HG03565 (cell line): ENCODE measurements around the gene CNOT2.
"Not testable (repeated sequence)": the region's sequence is repeated elsewhere in the genome, so short reads cannot be mapped to it uniquely, and the experiment has no call there.

Source experiments
- ATAC-seq: cut with Tn5 transposase; IDR thresholded peaks from one replicate; pipeline ENCODE4 v1.9.1; 2021; ENCODE audit warnings: mild to moderate bottlenecking, moderate library complexity; ENCODE audit not compliant: unreplicated experiment

The CNOT2 gene

DNA sequence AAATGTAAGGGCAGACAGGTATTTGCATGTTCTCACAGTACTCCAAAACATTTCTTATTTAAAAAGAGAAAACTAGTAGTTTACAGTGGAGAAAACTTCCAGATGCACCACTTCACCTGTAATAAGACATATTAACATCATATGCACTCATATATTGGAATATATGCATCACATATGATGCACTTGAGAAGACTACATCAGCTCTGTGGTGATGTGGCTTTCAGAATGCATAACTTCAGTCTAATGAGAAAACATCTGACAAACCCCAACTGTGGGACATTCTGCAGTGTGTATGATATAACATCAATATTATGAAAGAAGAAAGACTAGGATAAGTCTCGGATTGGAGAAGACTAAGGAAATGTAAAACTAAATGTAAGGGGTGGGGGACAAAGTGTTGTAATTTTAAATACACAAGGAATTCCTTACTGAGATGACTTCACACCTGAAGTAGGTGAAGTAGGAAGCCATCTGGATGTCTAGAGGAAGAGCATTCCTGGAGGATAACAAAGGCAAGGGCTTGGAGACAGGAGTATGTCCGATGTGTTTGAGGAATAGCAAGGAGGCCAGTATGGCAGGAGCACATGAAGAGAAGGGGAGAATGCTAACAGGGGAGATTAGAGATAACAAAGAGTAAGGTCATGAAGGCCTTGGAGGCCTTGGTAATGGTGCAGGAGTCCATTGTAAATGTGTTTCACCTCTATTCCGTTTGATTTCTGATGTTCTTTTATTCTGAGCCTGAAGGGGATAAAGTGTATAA lies 49.0 kb downstream of the CNOT2 start:
- no peak for ATAC-seq

DNA sequence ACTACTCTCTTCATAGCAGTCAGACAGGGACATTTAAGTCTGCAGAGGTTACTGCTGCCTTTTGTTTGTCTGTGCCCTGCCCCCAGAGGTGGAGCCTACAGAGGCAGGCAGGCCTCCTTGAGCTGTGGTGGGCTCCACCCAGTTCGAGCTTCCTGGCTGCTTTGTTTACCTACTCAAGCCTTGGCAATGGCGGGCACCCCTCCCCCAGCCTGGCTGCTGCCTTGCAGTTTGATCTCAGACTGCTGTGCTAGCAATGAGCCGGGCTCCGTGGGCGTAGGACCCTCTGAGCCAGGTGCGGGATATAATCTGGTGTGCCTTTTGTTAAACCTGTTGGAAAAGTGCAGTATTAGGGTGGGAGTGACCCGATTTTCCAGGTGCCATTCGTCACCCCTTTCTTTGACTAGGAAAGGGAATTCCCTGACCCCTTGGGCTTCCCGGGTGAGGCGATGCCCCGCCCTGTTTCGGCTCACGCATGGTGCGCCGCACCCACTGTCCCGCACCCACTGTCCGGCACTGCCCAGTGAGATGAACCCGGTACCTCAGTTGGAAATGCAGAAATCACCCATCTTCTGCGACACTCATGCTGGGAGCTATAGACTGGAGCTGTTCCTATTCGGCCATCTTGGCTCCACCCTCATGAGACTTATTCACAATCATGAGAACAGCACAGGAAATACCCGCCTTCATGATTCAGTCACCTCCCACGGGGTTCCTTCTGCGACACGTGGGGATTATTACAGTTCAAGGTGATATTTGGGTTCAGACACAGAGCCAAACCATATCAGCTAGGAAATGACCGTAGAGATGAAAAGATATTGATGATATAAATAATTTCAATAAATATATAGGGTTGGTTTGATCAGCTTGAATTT lies 61.7 kb downstream of the CNOT2 start:
- ATAC-seq = not testable (repeated sequence)

DNA sequence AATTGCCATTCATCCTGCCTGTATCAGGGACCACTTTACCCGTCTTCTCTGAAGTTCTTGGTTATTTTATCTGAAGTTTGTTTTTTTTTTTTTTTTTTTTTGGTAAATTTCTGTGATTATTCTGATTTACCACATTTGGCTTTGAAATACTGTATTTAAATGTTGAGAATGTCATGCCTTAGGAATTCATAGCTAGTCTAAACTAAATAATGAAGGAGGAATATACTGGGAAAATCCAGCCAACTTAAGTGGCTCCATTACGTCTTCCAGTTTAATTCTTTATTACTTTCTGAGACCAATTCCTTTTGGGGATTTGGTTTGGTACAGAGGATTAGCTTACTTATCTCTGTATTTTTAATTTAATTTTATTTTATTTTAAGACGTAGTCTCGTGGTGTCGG lies 62.6 kb downstream of the CNOT2 start:
- ATAC-seq = no peak

DNA sequence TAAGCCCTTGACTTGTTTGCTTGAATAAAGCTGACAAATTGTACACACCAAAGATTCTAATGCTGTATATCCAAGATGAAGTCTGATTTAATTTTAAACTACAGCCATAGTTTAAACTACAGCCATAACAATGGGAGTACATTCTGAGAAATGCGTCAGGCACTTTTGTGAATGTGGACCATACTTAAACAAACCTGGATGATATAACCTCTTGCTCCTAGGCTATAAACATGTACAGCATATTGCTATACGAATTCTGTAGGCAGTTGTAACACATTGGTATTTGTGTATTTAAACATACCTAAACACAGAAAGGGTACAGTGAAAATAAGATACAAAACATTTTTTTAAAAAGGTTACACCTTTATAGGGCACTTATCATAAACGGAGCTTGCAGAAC lies 63.4 kb downstream of the CNOT2 start:
- no peak for ATAC-seq

DNA sequence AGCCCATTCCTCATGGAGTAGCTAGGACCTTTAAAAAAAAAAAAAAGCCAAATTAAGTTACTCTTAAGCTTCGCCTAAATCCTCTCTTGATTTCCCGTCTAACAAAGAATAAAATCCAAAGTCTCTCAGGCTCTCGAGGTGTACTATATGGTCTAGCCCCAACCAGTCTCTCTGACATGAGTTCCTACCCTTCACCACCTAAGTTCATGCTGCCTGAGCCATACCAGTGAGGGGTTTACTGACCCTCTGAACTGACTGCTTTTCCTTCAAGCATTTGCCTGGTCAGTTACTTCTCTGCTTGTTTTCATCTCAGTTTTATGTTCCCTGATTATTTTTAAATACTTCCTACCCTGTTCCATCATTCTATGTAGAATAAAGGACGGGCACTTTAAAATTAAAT lies 64.6 kb downstream of the CNOT2 start:
- ATAC-seq = no peak

DNA sequence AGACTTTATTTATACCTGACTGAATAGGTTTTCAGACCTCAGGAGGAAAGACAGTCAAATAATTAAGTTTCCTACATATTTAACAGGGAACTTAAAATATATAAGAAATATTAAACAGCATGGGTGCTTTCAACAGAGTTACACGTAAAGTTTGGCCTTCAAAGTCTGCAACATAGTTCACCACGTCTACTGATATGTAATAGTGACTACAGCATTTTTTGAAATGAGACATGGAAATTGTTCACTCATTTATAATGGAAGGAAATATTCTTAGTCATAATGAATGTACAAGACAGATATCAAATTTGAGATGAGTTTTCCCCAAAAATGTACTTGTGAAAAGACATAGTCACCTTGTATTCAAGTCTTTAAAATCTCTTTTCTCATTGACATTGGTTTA lies 66.1 kb downstream of the CNOT2 start:
- no peak for ATAC-seq

DNA sequence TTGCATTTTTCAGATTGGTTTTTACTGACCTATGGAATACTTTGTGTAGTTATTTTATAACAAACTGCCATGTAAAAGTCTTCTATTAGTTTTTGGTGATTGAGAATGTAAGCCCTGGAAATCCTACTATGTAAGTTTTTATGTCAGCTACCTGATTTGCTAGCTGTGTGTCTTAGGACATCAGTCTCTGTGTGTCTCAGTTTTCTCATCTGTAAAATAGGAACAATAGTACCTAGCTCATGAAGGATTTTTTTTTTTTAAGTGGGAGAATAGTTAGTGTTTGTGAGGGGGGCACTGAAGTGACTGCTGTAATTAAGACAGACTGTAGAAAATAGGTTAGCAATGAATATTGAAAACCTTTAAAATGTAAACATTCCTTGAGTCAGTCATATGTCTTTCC lies 70.9 kb downstream of the CNOT2 start:
- ATAC-seq = no peak

DNA sequence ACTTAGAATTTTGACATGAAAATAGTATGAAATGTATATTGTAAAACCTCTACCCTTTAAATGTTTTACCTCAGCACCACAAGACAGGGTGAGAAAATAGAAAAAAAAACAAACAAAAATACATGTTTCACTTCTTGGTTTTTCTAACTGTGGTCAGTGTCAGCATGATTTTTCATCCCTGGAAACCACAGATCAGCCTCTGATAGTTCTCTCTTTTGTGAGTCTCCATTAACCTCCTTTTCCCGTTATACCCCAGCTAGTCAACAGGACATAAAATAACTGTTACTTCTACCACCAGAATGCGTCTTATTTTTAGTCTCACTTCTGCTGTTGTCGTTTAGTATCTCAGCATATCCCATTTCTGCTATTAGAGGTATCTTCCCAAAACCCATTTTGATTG lies 74.5 kb downstream of the CNOT2 start:
- ATAC-seq = peak; percentile 93

DNA sequence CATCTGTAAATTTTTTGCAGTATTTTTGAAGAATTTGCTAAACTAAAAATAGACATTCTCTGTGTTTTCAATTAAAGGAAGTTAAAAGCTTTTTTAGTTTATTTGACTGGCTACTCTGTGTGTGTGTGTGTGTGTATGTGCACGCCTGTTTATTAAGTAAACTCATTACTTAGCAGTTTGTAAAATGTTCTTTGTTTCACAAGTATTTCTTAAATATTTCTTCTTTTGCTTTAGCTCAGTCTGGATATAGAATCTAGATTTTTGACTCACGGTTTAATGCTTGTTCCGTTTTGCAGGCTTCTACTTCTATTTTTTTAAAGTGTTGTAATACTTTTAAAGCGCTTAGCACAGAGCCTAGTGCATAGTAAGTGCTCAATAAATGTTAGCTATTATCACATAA lies 76.4 kb downstream of the CNOT2 start:
- ATAC-seq = no peak

DNA sequence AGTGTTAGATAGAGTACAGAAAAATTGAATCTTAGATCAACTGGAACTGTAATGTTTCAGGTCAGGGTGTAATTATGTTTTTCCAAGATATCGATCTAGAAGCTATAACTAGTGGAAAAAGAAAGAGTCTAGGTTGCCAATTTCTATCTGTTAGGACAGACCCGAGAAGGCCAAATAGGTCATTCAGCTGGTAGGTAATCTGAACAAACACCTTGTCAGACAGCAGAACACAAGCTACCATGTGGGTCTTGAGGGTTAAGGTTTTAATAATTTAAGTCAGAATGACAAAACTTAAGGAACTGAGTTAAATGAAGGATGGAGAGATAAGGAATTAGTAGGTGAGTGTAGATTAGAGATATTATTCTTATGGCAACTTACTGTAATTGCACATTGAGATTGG lies 78.0 kb downstream of the CNOT2 start:
- ATAC-seq = no peak

DNA sequence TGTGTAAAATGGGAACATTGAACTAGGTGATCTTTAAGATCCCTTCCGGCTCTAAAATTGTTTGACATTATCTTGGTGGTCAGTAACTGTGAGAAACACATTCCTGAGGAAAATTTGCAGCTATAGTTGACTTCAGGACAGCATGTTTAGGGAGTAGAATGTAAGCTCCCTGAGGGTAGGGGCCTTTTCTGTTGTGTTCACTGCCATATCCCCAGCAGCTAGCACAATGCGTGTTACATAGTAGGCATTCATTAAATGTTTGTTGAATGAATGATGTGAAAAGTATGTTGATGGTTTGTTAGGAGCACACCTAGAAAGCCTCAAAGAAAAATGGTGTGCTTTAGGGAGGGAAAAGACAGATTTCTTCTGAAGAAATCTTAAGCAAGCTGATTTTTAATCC lies 84.3 kb downstream of the CNOT2 start:
- ATAC-seq = no peak

DNA sequence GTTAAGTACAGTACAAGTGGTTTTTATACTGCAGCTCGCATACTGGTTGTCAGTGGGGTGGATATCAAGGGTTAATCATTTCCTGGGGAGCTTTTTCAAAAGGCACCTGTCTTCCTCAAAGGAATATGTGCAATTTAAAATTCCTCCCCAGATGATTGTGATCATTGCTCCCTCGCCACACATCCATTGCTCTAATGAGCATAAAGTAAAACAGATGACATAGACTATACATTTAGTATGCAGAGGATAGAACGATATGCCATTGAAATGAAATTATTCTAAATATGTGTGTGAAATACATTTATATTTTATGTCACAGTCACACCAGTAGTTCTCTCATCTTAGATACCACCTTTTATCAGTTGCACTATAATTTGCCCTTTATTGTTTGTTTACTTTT lies 86.5 kb downstream of the CNOT2 start:
- no peak for ATAC-seq

DNA sequence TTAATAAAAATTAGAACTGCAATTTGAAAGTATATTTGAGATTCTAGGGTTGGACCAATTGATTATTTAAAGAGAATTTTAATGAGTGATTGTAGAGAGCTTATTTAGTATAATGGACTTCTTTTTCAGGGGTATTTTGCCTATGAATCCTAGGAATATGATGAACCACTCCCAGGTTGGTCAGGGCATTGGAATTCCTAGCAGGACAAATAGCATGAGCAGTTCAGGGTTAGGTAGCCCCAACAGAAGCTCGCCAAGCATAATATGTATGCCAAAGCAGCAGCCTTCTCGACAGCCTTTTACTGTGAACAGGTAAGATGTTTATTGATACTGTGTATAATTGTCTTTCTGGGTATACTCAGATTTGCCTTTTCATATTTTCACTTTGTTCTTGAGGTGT lies 86.9 kb downstream of the CNOT2 start:
- ATAC-seq = no peak

DNA sequence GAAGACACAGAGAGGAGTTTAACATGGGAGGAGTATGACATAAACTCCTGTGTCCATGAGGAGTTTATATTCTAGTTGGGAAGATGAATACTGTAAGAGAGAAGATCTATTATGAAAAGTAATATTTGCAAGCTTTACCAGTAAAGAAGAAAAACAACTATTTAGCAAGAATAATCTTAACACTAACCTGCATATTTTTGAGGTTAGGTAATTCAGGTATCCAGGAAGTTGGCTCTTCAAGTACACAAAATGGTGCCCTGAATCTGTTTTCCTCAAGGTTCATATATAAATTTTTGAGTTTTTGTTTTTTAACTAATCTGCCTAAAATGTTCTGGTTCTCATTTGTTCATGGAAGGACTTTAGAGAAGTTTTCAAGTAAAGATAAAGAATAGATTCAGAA lies 89.0 kb downstream of the CNOT2 start:
- no peak for ATAC-seq

DNA sequence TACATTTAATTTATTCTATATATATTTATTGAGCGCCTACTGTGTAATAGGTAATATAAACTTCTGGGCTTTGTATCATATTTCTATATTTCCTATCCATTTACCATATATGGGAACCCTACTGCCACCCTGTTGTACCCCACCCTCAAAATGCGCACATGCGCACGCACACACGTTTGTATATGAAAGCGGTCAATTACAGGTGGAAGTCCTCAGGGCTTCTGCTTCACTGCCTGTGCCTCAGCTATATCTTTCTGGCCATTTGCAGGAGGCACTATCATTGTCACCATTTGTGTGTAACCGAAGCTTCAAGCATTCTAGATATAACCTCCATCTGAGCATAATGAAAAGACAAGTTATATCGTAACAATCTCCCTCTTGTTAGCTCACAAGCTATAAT lies 91.5 kb downstream of the CNOT2 start:
- no peak for ATAC-seq

DNA sequence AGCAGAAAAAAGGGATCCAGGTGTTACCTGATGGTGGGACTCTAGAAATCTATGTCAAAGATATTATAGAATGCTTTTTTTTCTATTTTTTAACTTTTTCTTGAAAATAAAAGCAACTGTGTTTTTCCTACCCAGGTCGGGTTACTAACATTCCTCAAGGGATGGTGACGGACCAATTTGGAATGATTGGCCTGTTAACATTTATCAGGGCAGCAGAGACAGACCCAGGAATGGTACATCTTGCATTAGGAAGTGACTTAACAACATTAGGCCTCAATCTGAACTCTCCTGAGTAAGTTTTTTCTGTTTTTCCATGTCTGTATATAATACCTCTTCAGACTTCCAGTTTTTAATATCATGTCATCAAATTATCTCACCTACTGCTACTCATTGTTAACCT lies 95.3 kb downstream of the CNOT2 start:
- ATAC-seq = no peak

DNA sequence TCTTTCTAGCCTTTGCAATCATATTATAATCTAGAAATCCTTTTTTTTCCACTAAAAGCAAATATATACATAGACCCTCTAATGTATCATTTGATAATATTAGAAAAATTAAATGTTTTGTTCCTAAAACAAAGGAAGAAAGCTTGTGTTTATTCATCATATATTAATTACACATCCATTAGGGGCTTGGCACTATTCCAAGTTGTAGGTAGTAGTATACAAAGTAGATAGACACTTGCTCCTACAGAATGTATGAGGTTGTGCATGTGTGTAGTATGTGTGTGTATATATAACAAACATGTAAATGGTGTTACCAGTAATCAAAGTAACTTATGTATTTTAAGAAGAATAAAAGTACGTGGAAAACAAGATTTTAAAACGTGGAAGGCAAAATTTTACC lies 107.8 kb downstream of the CNOT2 start:
- no peak for ATAC-seq

DNA sequence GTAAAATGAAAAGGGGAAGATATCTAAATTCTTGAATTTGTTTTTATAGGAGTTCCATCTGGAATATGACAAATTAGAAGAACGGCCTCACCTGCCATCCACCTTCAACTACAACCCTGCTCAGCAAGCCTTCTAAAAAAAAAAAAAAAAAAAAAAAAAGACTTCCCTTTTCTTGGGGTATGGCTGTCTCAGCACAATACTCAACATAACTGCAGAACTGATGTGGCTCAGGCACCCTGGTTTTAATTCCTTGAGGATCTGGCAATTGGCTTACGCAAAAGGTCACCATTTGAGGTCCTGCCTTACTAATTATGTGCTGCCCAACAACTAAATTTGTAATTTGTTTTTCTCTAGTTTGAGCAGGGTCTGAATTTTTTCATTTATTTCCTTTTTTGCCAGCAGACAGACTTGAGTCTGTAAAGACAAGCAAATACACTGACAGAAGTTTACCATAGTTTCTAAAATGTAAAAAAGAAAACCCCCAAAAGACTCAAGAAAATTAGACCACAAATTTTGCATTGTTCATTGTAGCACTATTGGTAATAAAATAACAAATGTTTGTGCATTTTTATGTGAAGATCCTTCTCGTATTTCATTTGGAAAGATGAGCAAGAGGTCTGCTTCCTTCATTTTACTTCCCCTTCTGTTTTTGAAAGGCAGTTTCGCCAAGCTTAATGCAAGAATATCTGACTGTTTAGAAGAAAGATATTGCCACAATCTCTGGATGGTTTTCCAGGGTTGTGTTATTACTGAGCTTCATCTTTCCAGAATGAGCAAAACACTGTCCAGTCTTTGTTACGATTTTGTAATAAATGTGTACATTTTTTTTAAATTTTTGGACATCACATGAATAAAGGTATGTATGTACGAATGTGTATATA lies 110.8 kb downstream of the CNOT2 start:
- no peak for ATAC-seq

DNA sequence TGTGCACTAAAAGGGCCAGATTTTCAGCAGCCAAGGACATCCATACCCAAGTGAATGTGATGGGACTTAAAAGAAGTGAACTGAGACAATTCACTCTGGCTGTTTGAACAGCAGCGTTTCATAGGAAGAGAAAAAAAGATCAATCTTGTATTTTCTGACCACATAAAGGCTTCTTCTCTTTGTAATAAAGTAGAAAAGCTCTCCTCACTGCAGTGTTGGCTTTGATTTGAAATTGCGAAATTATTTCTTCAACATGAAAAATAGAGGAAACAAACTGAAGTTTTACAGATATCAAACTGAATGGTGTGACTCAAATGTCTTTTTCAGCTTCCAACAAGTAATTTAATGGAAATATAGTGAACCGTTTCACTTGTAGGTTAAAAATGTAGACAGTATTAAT lies 111.6 kb downstream of the CNOT2 start:
- ATAC-seq = no peak

DNA sequence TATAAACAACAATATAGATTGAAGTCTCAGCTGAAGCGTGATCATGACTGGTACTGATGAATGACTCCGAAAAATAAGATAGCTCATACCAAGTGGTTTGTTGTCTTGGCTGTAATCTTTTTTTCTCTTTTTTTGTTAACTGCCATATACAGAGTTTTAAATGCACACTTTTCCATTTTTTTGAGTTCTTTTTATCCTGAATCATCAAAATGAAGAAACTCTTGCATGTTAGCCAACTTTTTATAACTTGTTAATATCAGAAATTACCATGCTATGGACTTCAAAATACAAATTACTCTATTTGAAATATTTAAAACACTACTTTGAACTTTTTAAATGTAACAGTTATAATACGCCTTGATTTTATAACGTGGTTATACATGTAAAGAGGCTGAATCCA lies 112.7 kb downstream of the CNOT2 start:
- no peak for ATAC-seq

DNA sequence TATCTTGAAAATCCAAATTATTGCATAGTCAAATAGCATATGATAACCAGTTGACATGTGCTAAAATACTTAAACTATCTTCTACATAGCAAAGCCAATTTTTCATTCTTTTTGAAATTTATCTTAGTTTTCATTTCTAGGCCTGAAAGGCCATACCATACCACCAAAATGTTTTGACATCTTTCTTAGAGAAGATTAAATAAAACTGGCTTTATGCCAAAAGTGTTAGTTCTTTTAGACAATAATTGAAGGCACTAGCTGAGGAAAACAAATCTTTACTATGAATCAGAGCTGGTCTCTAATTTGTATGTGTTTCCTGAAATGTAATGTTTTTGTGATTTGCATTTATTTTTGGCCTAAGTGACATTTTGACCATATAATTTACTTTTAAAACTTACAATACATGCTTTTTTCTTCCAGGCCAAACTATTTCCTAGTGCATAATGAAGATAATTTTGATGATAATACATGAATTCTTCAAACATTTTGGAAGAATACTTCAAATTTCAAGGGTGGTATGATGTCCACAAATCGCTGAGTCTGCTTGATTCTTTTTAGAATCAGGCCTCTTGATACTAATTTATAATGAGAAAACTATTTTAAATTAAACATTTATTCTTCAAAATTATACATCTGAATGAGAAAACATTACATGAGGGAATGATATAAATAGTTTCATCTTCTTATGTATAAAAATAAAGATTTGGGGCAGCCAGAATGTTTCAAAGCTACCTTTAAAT lies 116.4 kb downstream of the CNOT2 start:
- no peak for ATAC-seq
